GM21717 (cell line): Measurements from ENCODE around the gene SLC49A3.
A peak's percentile ranks its signal among the peaks of the same experiment; 100 is the strongest.
"Not testable (repeated sequence)": the region's sequence is repeated elsewhere in the genome, so short reads cannot be mapped to it uniquely, and the experiment has no call there.

Experiments
- ATAC-seq: cut with Tn5 transposase; IDR thresholded peaks from one replicate; pipeline ENCODE4 v1.9.1; 2021; ENCODE audit warnings: mild to moderate bottlenecking, moderate library complexity; ENCODE audit not compliant: unreplicated experiment

Gene SLC49A3

GRCh38 chr4:681736-682451 is 7.1 kb downstream of the SLC49A3 start:
- no peak for ATAC-seq

GRCh38 chr4:680928-681645 is 7.9 kb downstream of the SLC49A3 start:
- ATAC-seq, result no peak

GRCh38 chr4:680551-680927 is 8.4 kb downstream of the SLC49A3 start:
- ATAC-seq, result no peak

- ATAC-seq, result no peak
Observed at GRCh38 chr4:680091-680490, 8.9 kb downstream of the SLC49A3 start.

GRCh38 chr4:679629-680028 is 9.3 kb downstream of the SLC49A3 start:
- ATAC-seq, result no peak

GRCh38 chr4:679104-679481 is 9.9 kb downstream of the SLC49A3 start:
- ATAC-seq, result no peak

GRCh38 chr4:678331-679103 is 10.4 kb downstream of the SLC49A3 start:
- ATAC-seq, result no peak

- ATAC-seq, result no peak
Observed at GRCh38 chr4:677431-678293, 11.3 kb downstream of the SLC49A3 start.

- no peak for ATAC-seq
Observed at GRCh38 chr4:676871-677235, 12.1 kb downstream of the SLC49A3 start.

GRCh38 chr4:675980-676870 is 12.7 kb downstream of the SLC49A3 start:
- peak; percentile 18 for ATAC-seq

- ATAC-seq, result peak; percentile 12
Observed at GRCh38 chr4:675036-675882, 13.7 kb downstream of the SLC49A3 start.

GRCh38 chr4:674172-675035 is 14.5 kb downstream of the SLC49A3 start, which contains the start of the genes ATP5ME and MYL5:
TSS of gene ATP5ME (minus strand) at chr4:674276. CDS start at chr4:674247, 29 bp downstream.
TSS of gene MYL5 (plus strand) at chr4:674542. CDS start at chr4:678027, 3,485 bp downstream.
- peak; percentile 64 for ATAC-seq

GRCh38 chr4:673349-674091 is 15.4 kb downstream of the SLC49A3 start:
- no peak for ATAC-seq

GRCh38 chr4:671769-672168 is 17.2 kb downstream of the SLC49A3 start:
- no peak for ATAC-seq

- ATAC-seq, result not testable (repeated sequence)
Observed at GRCh38 chr4:669806-670559, 19.0 kb downstream of the SLC49A3 start.

GRCh38 chr4:668219-668618 is 20.7 kb downstream of the SLC49A3 start:
- ATAC-seq, result not testable (repeated sequence)
